ENCODE measurements around the gene CNKSR3.

Gene CNKSR3

GRCh38 chr6:154478021-154478700 is 32.3 kb downstream of the CNKSR3 start:
- no peak for DNase-seq

DNA sequence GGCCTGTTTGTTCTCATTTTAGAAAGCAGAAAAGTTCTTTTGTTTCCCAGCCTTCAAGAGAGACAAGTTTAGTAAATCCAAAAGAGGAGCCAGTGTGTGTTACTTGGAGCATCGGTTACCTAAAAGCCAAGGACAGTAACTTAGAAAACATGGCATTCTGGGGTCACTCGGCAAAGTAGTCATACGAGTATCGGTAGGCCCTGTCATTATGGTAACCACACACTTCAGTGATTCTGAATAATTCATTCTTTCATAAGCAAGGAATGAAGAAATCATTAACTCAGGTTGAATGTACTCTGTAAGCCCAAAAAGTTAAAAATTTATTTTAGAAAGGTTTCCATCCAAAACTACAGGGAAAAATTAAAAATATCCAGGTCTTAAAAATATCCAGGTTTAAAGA is 34.0 kb downstream of the CNKSR3 start:
- DNase-seq: no peak

DNA sequence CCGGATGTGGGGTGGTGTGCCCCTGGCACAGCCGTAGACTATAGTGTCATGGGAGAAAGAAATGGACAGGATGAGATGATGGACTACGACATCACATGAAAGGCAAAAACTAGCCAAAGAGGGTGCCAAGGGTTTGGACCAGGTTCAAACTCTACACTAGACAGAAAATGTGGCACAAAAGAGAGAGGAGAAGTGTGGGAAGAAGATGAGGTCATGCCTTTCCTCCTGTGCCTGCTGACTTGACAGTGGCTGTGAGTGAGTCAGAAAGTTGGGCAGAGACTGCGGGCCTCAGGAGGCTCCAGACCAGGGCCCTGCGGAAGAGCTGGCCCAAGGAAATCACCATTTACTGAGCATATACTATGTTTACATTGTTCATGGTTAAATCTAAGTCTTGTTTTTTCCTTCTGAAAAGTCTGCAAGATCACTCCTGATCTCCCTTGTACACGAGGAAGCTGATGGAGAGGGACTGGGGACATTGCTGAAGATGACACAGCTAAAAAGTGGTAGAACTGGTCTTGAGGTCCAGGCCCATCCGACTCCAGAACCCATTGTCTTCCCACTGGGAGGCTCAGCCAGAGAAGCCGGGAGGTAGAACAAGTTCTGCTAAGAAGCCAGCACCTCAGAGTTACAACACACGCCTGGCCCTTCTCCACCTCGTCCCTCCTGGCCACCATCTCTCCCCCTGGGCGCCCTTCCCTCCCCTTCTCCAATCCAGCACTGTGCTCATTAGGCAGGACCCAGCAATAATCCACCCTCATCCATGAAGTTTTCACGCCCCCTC is 35.6 kb downstream of the CNKSR3 start:
- DNase-seq: no peak

DNA sequence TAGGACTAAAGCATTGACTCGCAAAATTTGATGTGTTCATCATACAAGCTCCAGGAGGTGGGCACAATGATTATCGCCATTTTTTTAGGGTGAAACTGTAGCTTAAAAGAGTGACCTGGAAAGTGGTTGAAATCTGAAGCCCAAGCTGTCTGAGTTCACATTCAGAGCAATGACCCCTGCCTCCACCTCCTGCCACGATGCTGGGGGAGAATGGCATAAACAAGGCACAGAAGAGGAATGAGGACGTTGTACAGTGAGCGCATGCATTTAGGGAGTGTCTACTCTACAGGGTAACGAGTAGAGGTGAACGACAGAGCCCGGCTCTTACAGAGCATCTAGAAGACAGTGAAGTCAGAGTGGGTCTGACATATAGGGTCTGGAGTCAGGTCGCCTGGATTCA is 37.2 kb downstream of the CNKSR3 start:
- DNase-seq: no peak

DNA sequence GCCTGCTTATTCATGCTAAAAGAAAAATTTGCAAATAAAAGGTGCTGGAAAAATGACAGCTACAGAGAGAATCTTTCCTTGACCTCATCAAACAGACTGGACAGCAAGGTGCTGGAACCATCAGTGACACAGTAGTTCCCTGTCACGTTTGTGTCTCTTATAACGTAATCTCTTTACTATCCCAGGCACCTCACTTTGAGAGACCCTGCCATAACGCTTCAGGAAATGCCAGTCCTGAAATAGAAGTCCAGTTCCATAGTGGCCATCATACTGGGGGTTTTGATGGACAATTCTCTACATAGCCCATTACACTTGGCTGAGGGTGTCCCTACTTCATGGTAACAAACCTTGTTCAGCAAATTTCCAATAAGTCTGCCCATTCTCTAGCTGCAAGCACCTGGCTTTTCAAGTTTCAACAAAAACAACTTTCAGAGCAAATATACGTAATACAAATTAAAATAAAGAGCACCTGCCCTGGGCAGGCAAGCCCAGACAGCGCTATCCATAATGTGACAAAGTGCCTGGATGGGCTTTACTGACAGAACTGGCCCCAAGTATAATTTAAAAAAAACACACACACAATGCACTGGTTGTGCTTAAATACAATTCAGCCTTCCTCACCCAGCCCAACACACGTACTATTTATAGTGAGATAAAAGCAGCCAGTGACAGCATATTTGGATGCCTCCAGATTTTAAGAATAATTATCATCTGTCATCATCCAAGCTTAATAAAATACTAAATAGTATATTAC is 38.7 kb downstream of the CNKSR3 start:
- no peak for DNase-seq

DNA sequence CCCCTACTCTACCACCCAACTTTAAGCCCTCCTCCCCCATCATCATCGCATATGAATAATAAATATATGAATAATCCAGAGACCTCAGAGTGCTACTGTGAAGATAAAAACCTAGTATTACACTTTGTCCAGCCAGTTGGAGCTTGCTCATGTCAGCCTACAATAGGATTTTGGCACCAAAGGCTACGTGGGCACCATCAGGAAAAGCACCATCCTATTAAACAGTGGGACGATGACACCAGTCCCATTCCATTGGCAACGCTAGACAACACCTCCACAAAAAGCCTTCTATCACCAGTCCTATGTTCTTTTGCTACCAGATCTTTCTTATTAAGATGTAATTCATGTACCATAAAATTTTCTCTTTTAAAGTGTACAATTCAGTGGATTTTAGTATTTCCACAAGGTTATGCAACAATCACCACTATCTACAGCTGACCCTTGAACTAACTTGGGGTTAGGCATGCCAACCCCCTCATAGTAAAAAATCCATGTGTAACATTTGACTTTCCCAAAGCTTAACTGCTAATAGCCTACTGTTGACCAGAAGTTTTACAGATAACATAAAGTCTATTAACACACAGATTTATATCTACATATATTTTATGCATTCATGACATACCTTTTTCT is 41.1 kb downstream of the CNKSR3 start:
- DNase-seq: no peak

GRCh38 chr6:154468760-154469159 is 41.7 kb downstream of the CNKSR3 start:
- no peak for DNase-seq

DNA sequence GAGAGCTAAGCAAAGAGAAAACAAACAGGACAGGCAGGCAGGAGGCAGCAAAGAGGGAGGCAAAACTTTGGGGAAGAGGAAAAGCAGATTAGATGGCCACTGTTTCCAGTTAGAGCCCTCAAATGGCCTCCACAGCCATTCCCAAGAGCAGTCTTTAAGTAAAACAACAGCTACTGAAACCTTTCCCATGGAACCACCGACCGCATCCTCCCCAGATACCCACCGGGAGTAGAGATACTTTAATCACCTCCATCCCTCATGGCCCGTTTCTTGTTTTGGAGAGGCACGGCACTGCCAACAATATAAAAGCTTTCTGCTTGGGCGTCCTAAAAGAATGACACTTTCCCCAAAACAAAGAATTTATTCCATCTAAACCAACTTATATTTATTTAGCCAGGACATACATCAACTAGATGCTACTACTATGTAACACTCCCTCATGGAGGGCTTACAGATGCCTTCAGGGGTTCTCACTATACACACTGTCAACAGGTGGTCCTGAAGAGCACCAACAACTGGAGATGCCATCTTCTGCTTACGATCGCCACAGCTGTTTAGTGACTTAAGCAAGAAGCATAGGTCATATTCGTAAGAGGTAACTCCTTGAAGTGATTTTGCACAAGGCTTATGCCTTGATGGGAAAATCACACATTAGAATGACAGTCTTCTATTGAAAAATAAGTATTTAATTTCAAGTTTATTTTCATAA is 43.4 kb downstream of the CNKSR3 start:
- DNase-seq: no peak

DNA sequence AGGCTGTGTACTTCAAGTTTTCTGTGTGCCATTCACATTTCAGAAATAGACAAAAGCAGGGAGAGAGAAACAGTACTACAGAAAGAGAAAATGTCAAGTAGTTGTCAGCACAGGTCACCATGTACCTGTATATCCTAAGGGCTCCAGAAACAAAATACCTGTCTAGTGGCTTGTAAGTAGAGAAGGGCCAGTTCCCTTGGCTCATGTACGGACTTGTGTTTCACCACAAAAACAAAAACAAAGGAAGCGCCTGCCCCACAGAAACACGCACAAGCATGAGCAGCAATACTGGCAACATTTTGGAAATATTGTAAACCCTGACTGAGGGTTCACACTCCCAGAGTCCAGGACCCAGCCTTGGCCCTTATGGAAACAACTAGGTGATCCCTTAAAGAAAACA is 44.3 kb downstream of the CNKSR3 start:
- no peak for DNase-seq

- no peak for DNase-seq
These were observed 46.7 kb downstream of the CNKSR3 start for GRCh38 chr6:154463573-154464419.

DNA sequence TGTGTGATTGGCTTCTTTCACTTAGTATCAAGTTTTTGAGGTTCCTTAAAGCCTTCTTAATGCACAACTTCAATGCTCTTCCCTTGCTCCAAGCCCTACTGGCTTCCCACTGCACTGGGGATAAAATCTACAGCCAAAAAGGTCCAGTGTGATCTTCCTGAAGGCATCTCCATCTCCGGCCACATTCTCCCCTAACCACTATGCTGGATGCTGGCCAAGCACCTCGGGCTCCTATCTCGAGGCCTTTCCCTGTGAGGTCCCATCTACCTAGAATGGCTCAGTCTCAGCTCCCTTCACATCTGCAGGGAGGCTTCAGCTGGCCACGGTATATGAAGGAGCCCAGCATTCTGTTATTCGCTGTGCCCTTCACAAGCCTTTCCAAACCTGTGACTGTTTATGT is 48.1 kb downstream of the CNKSR3 start:
- DNase-seq: no peak

GRCh38 chr6:154461348-154461747 is 49.1 kb downstream of the CNKSR3 start:
- DNase-seq: no peak

GRCh38 chr6:154460306-154461071 is 50.0 kb downstream of the CNKSR3 start:
- DNase-seq: no peak

DNA sequence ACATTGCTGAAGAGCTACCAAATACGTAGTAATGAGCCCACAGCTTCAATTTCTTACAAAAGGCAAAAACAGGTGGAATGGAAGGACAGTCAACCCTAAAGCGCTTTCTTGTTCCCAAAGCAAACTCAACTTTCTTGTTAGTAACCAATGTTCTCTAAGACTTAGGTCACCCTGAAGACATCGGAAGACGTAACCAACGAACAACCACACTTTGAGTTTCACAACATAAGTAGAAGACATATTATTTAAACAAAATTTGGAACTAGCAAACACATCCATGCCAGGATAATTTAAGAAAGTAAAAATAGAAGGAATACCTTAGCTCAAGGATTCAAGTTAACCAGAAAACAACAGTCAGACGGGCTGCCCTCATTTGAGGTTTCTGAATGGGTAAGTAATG is 51.0 kb downstream of the CNKSR3 start:
- DNase-seq: no peak

GRCh38 chr6:154458565-154459470 is 51.7 kb downstream of the CNKSR3 start:
- no peak for DNase-seq

- DNase-seq: no peak
These were observed 52.6 kb downstream of the CNKSR3 start for GRCh38 chr6:154457881-154458284.

GRCh38 chr6:154457046-154457713 is 53.3 kb downstream of the CNKSR3 start:
- DNase-seq: no peak

- no peak for DNase-seq
These were observed 57.2 kb downstream of the CNKSR3 start for GRCh38 chr6:154453329-154453728.

- no peak for DNase-seq
These were observed 60.0 kb downstream of the CNKSR3 start for GRCh38 chr6:154450498-154450897.

Data from CD4-positive, alpha-beta T cell treated with Interleukin-4 for 4 hours (primary cell).